Heart left ventricle (tissue), 13 donors: Measurements from ENCODE around the gene CNRIP1.

Experiments
- POLR2A ChIP-seq, 2 donors: fragments of 450-650 bp; IDR thresholded peaks; one replicate each; pipeline ENCODE4 v1.6.1; 2017; ENCODE audit warnings: antibody characterized with exemption in 2 of 2, mild to moderate bottlenecking in 2 of 2, moderate library complexity in 2 of 2
- TF ChIP-seq, protein P1 (sequence below), 12 donors: fragments of 200-600 bp; sonication (generic) in 4 of 12; IDR thresholded peaks; one replicate each; pipeline versions ENCODE4 v1.5.0 to v1.8.0; 2018 to 2022; ENCODE audit warnings: antibody characterized with exemption in 12 of 12, mild to moderate bottlenecking in 5 of 12
- donor health status: ischemic (EF 13 %, LVEDD 7.1; RV severe dilation, severe dysfunction).
- donor health status: DM: no; HTN: yes; CAD: no.
- donor health status: DM: no; HTN: no; CAD: no.
- donor health status: ischemic (EF 25% LVEDD 6.9; RV normal size, moderate dysfunction).
- donor health status: ischemic (EF 25% LVEDD 5.7; RV mildly dilated, moderate dysfunction).
- donor health status: ischemic (EF 35%, LVEDD 5.7; RV mildly dilated, moderate dysfunction).
- donor health status: nonischemic (EF 11% LVEDD 7.7; RV severe dilation, severe dysfunction).
- donor health status: DM: yes; HTN: yes; CAD: no.
- donor health status: PGD.
- donor health status: ischemic (EF 29% LVEDD 5.4; RV normal size, mild dysfunction).
- donor health status: nonischemic (EF 23%, LVEDD 6.1; RV moderate dilation, normal function).

DNA sequence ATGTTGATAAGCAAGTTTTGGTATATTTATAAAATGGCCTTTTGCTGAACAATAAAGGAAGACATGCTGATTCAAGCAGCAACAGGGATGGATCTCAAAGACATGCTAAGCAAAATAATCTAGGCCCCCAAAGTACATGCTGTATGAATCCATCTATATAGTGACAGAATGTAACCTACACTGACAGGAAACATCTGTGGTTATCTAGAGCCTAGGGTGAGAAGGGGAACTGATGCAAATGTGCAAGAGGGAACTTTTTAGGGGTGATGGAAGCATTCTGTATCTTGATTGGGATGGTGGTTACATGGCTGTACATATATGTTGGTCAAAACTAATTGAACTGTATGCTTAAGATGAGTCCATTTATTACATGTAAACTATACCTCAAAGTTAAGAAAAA is 24.2 kb downstream of the CNRIP1 start:
- TF ChIP-seq POLR2A (IDR thresholded peaks at IDR 0.05): no peak
- TF ChIP-seq, protein P1, sequence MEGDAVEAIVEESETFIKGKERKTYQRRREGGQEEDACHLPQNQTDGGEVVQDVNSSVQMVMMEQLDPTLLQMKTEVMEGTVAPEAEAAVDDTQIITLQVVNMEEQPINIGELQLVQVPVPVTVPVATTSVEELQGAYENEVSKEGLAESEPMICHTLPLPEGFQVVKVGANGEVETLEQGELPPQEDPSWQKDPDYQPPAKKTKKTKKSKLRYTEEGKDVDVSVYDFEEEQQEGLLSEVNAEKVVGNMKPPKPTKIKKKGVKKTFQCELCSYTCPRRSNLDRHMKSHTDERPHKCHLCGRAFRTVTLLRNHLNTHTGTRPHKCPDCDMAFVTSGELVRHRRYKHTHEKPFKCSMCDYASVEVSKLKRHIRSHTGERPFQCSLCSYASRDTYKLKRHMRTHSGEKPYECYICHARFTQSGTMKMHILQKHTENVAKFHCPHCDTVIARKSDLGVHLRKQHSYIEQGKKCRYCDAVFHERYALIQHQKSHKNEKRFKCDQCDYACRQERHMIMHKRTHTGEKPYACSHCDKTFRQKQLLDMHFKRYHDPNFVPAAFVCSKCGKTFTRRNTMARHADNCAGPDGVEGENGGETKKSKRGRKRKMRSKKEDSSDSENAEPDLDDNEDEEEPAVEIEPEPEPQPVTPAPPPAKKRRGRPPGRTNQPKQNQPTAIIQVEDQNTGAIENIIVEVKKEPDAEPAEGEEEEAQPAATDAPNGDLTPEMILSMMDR (IDR thresholded peaks at IDR 0.05): no peak
